ENCODE results near the gene ZNF385A.

- TF ChIP-seq CTCF (IDR thresholded peaks at IDR 0.05; ENCODE audit: low read length), result no peak
- TF ChIP-seq EZH2 (IDR thresholded peaks at IDR 0.05; ENCODE audit: borderline replicate concordance, low read length), result no peak
Measured at GRCh38 chr12:54389134-54389508, 4.6 kb upstream of the ZNF385A start.
